PFSK-1 (cell line): ENCODE results near the gene SLC13A3.

Experiments
- FOXP2 ChIP-seq: optimal IDR thresholded peaks from 2 replicates; pipeline ENCODE3; 2011; ENCODE audit warnings: borderline replicate concordance, control low read depth, inconsistent platforms; ENCODE audit not compliant: insufficient read depth; ENCODE audit errors: extremely low read length, extremely low read depth
- POLR2AphosphoS5 ChIP-seq: IDR thresholded peaks from 2 replicates; pipeline ENCODE4 v1.6.1; 2012; ENCODE audit warnings: low read depth, mild to moderate bottlenecking, control low read depth, low read length, moderate library complexity
- REST ChIP-seq, 2 experiments: IDR thresholded peaks; 2 replicates each; pipeline versions ENCODE4 v1.6.1 to v1.8.0; 2011 to 2012; ENCODE audit warnings: low read depth in 2 of 2, low read length in 2 of 2, control low read depth in 1 of 2, inconsistent platforms in 1 of 2, mild to moderate bottlenecking in 1 of 2, moderate library complexity in 1 of 2; ENCODE audit not compliant: insufficient read depth in 1 of 2
- SIN3A ChIP-seq: IDR thresholded peaks from 2 replicates; pipeline ENCODE4 v1.6.1; 2012; ENCODE audit warnings: mild to moderate bottlenecking, low read length, moderate library complexity, borderline replicate concordance; ENCODE audit not compliant: insufficient read depth
- TAF1 ChIP-seq: IDR thresholded peaks from 2 replicates; pipeline ENCODE4 v1.6.1; 2012; ENCODE audit warnings: low read length, control low read depth, borderline replicate concordance; ENCODE audit not compliant: insufficient read depth

- TF ChIP-seq POLR2AphosphoS5 (no peak), TAF1 (no peak), REST (IDR thresholded peaks at IDR 0.05; ENCODE audit: insufficient read depth in 1 of 2, low read depth in 2 of 2, low read length in 2 of 2) (no peak), SIN3A (no peak), FOXP2 (no peak)
These were observed 21.4 kb upstream of the SLC13A3 start for GRCh38 chr20:46672543-46673148.
